Stimulated activated naive CD8-positive, alpha-beta T cell treated with anti-CD3 and anti-CD28 coated beads, Interleukin-15, amount 100 ng/mL, for 72 hours (primary cell): ENCODE data around the gene LMNTD1.
"Not testable (repeated sequence)": the region's sequence is repeated elsewhere in the genome, so short reads cannot be mapped to it uniquely, and the experiment has no call there.

ENCODE experiments used
- ATAC-seq: fragments of 150-1000 bp; cut with Tn5 transposase; 2 replicates; pipeline ENCODE4 v1.10.0; 2021; ENCODE audit warnings: mild to moderate bottlenecking, moderate library complexity
- DNase-seq, 2 donors: peaks; one replicate each; pipeline ENCODE4 v3.0.0; 2021 to 2022
- H3K27ac Mint-ChIP-seq, 2 donors: one replicate each; pipeline ENCODE4 v1.8.0; 2022; ENCODE audit warnings: mild to moderate bottlenecking in 2 of 2, mixed read lengths in 2 of 2, moderate library complexity in 2 of 2
- H3K27me3 Mint-ChIP-seq: one replicate; pipeline ENCODE4 v1.8.0; 2022; ENCODE audit warnings: mixed read lengths
- H3K4me1 Mint-ChIP-seq: one replicate; pipeline ENCODE4 v1.8.0; 2022; ENCODE audit warnings: mild to moderate bottlenecking, mixed read lengths
- H3K4me3 Mint-ChIP-seq, 2 donors: one replicate each; pipeline ENCODE4 v1.8.0; 2022; ENCODE audit warnings: mild to moderate bottlenecking in 2 of 2, mixed read lengths in 2 of 2, moderate library complexity in 1 of 2
- H3K9me3 Mint-ChIP-seq, 2 donors: one replicate each; pipeline ENCODE4 v1.8.0; 2022; ENCODE audit warnings: mixed read lengths in 2 of 2

The LMNTD1 gene

GRCh38 chr12:25433581-25434325 lies 119.3 kb downstream of the LMNTD1 start:
- Mint-ChIP-seq H3K27ac (no peak overlapping the region), H3K4me1 (peaks cover 9% of the 10 kb centered on the region), H3K27me3 (no peaks in the 10 kb centered on the region), H3K4me3 (no peak overlapping the region), H3K9me3 (no peaks in the 10 kb centered on the region)
- DNase-seq (no peak), ATAC-seq (no peak)

- Mint-ChIP-seq H3K4me3 (no peak overlapping the region), H3K4me1 (peaks cover 9% of the 10 kb centered on the region), H3K27ac (no peak overlapping the region), H3K27me3 (no peaks in the 10 kb centered on the region), H3K9me3 (no peaks in the 10 kb centered on the region)
- ATAC-seq (no peak), DNase-seq (no peak)
These were observed 120.1 kb downstream of the LMNTD1 start for GRCh38 chr12:25433024-25433423.

- no peak for ATAC-seq
- no peak overlapping the region for H3K4me3 Mint-ChIP-seq
- H3K27me3 Mint-ChIP-seq, result no peaks in the 10 kb centered on the region
- H3K9me3 Mint-ChIP-seq, result no peaks in the 10 kb centered on the region
- H3K27ac Mint-ChIP-seq, result no peak overlapping the region
- DNase-seq, result no peak
- H3K4me1 Mint-ChIP-seq, result peaks cover 5% of the 10 kb centered on the region
These were observed 125.5 kb downstream of the LMNTD1 start for GRCh38 chr12:25427337-25428249.

GRCh38 chr12:25426821-25427220 lies 126.3 kb downstream of the LMNTD1 start:
- not testable (repeated sequence) for H3K27me3 Mint-ChIP-seq, H3K4me1 Mint-ChIP-seq, ATAC-seq, DNase-seq, H3K27ac Mint-ChIP-seq, H3K9me3 Mint-ChIP-seq, H3K4me3 Mint-ChIP-seq
